Measurements from ENCODE around the gene TIMM17A. TPM values are rescaled to one million over a fixed set of nuclear protein-coding genes. Genes with fewer than 3 reads are reported as not detected.

The TIMM17A gene
- total and polyA plus RNA-seq, 2 of the 8 experiments (the other 6 are each of a cell fraction or from before 2014, with no cell fraction given), result 30.3 to 57.1 TPM

DNA sequence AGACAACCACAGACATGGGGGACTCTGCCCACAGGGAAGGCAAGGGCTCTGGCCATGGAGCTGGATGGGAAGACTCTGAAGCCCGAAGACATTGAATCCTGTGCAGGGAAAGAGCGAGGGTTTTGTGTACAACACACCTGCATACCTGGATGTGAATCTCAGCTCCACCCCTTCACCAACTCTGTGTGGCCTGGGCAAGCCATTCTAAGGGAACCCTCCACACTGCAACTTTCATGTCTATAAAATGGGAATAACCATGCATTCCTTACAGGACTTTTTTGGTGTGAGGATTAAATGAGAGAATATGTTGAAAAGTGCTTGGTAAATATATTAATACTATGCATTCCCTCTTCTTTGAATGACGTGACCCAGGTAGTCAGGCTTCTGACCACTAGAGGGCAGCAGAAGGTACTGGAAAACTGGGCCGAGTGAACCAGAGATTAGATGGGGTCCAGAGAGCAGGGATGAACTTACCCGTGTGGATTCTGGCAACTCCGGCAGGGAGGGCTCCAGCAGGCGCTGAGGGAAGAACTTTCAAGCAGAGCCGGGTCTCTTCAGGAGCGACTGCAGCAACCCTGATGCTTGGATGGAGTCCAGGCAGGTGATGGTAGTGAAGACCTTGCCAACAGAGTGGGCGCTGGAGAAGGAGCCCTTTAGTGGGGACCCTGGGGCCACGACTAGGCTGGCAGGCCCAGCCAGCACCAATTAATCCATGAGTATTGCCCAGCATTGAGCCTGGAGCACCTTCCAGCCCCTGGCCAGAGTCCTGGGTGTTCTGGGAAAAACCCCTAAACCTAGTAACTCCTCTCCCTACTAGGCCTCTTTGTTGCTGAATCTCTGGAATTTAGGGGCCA lies 54.2 kb downstream of the TIMM17A start (continued):
- TF ChIP-seq TBP (IDR thresholded peaks at IDR 0.05; ENCODE audit: low read depth, low read length) (peak; percentile 30; the same call in 1 of the 2 replicates), JUND (IDR thresholded peaks at IDR 0.05; ENCODE audit: low read length) (peak; percentile 40; the same call in 1 of the 2 replicates), TAF1 (IDR thresholded peaks at IDR 0.05; ENCODE audit: low read depth, low read length) (0 out of 2 replicates have a peak, but pooled peaks have one; percentile 32), HDAC6 (IDR thresholded peaks at IDR 0.05; ENCODE audit: low read depth, low read length) (no peak), RAD21 (IDR thresholded peaks at IDR 0.05 in 1 of 2, conservative IDR thresholded peaks at IDR 0.05 in 1 of 2; ENCODE audit: low read depth in 2 of 2, low read length in 2 of 2) (peak; percentile 80 to 90), KDM4A (IDR thresholded peaks at IDR 0.05; ENCODE audit: low read depth, low read length, severe bottlenecking) (peak; percentile 10)
